Ishikawa (cell line): ENCODE results near the gene SPINK4.
A peak's percentile ranks its signal among the peaks of the same experiment; 100 is the strongest.

Experiments
- CEBPB ChIP-seq: IDR thresholded peaks from 2 replicates; pipeline ENCODE4 v1.6.1; 2012
- CREB1 ChIP-seq: IDR thresholded peaks from 2 replicates; pipeline ENCODE4 v1.6.1; 2012; ENCODE audit warnings: low read depth
- EGR1 ChIP-seq: IDR thresholded peaks from 2 replicates; pipeline ENCODE4 v1.6.1; 2012
- EP300 ChIP-seq: IDR thresholded peaks from 2 replicates; pipeline ENCODE4 v1.6.1; 2012; ENCODE audit warnings: borderline replicate concordance
- FOXM1 ChIP-seq: IDR thresholded peaks from 2 replicates; pipeline ENCODE4 v1.6.1; 2012; ENCODE audit warnings: low read depth, borderline replicate concordance
- MAX ChIP-seq: IDR thresholded peaks from 2 replicates; pipeline ENCODE4 v1.6.1; 2012
- NFIC ChIP-seq: IDR thresholded peaks from 2 replicates; pipeline ENCODE4 v1.6.1; 2012
- RAD21 ChIP-seq: IDR thresholded peaks from 2 replicates; pipeline ENCODE4 v1.6.1; 2012; ENCODE audit warnings: low read depth
- REST ChIP-seq: IDR thresholded peaks from 2 replicates; pipeline ENCODE4 v1.6.1; 2012; ENCODE audit warnings: low read depth, mild to moderate bottlenecking
- TAF1 ChIP-seq: IDR thresholded peaks from 2 replicates; pipeline ENCODE4 v1.6.1; 2012; ENCODE audit warnings: low read depth, mild to moderate bottlenecking
- TCF12 ChIP-seq: IDR thresholded peaks from 2 replicates; pipeline ENCODE4 v1.6.1; 2012; ENCODE audit warnings: low read depth
- TEAD4 ChIP-seq: IDR thresholded peaks from 2 replicates; pipeline ENCODE4 v1.6.1; 2012
- USF1 ChIP-seq: IDR thresholded peaks from 2 replicates; pipeline ENCODE4 v1.6.1; 2012
- YY1 ChIP-seq: IDR thresholded peaks from 2 replicates; pipeline ENCODE4 v1.6.1; 2012; ENCODE audit warnings: low read depth
- ZBTB7A ChIP-seq: IDR thresholded peaks from 2 replicates; pipeline ENCODE4 v1.6.1; 2012; ENCODE audit warnings: low read depth

The SPINK4 gene

GRCh38 chr9:33223696-33224095 lies 16.3 kb upstream of the SPINK4 start:
- TF ChIP-seq EGR1: no peak
- peak; percentile 50 for TF ChIP-seq RAD21
- no peak for TF ChIP-seq ZBTB7A
- TF ChIP-seq MAX: no peak

GRCh38 chr9:33225319-33226147 lies 14.4 kb upstream of the SPINK4 start:
- TF ChIP-seq RAD21 (peak; percentile 93), FOXM1 (peak; percentile 56; the same call in 1 of the 2 replicates), YY1 (no peak), TEAD4 (peak; percentile 19; the same call in 1 of the 2 replicates), NFIC (no peak), MAX (no peak)

- TF ChIP-seq CREB1 (no peak), REST (no peak), TCF12 (no peak), RAD21 (no peak), EP300 (no peak), FOXM1 (no peak), NFIC (no peak)
Measured at GRCh38 chr9:33227008-33227398, 13.0 kb upstream of the SPINK4 start.

- TF ChIP-seq FOXM1 (no peak), USF1 (no peak), TEAD4 (no peak), NFIC (no peak), YY1 (no peak), RAD21 (no peak), TCF12 (no peak), REST (no peak), EP300 (no peak), CREB1 (no peak), CEBPB (no peak), ZBTB7A (no peak)
Measured at GRCh38 chr9:33227741-33228140, 12.2 kb upstream of the SPINK4 start.

GRCh38 chr9:33228606-33229005 lies 11.4 kb upstream of the SPINK4 start:
- peak; percentile 32; the same call in 1 of the 2 replicates for TF ChIP-seq USF1
- no peak for TF ChIP-seq EP300

- peak; percentile 78 for TF ChIP-seq RAD21
- peak; percentile 45; the same call in 1 of the 2 replicates for TF ChIP-seq TEAD4
- 0 out of 2 replicates have a peak, but pooled peaks have one; percentile 33 for TF ChIP-seq FOXM1
- no peak for TF ChIP-seq CEBPB
- no peak for TF ChIP-seq EGR1
- peak; percentile 87 for TF ChIP-seq NFIC
- TF ChIP-seq CREB1: no peak
- TF ChIP-seq REST: no peak
- peak; percentile 71; the same call in 1 of the 2 replicates for TF ChIP-seq TCF12
- peak; percentile 55; the same call in 1 of the 2 replicates for TF ChIP-seq MAX
- no peak for TF ChIP-seq TAF1
- TF ChIP-seq EP300: no peak
- TF ChIP-seq YY1: 0 out of 2 replicates have a peak, but pooled peaks have one; percentile 14
- TF ChIP-seq ZBTB7A: peak; percentile 95
- TF ChIP-seq USF1: peak; percentile 74
Measured at GRCh38 chr9:33229359-33230114, 10.4 kb upstream of the SPINK4 start.
